ENCODE measurements around the gene FAM124B.

DNA sequence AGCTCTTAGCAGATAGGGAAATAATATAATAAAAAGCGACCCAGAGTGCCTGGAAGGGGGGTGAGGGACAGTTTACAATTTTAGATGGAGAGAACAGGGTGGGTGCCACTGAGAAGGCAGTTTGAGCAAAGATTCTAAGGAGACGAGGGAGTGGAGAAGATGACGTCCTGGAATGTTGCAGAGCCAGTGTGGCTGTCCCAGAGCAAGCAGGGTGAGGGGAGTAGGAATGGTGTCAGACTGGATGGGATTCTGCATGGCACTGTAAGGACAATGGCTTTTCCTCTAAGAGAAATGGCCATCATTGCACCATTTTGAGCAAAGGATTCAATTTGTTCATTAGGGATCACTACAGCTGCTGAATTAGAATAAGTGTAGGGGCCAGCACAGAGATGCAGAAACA is 73.1 kb downstream of the FAM124B start:
- TF ChIP-seq, protein P1, sequence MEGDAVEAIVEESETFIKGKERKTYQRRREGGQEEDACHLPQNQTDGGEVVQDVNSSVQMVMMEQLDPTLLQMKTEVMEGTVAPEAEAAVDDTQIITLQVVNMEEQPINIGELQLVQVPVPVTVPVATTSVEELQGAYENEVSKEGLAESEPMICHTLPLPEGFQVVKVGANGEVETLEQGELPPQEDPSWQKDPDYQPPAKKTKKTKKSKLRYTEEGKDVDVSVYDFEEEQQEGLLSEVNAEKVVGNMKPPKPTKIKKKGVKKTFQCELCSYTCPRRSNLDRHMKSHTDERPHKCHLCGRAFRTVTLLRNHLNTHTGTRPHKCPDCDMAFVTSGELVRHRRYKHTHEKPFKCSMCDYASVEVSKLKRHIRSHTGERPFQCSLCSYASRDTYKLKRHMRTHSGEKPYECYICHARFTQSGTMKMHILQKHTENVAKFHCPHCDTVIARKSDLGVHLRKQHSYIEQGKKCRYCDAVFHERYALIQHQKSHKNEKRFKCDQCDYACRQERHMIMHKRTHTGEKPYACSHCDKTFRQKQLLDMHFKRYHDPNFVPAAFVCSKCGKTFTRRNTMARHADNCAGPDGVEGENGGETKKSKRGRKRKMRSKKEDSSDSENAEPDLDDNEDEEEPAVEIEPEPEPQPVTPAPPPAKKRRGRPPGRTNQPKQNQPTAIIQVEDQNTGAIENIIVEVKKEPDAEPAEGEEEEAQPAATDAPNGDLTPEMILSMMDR (conservative IDR thresholded peaks at IDR 0.05 in 1 of 2, IDR thresholded peaks at IDR 0.05 in 1 of 2; ENCODE audit: low read depth in 1 of 2, low read length in 2 of 2), result no peak
- no peak for TF ChIP-seq EZH2 (IDR thresholded peaks at IDR 0.05; ENCODE audit: low read length, missing control alignments)

All from fibroblast of lung (primary cell).